Tibial artery (tissue), 4 donors: ENCODE data around the gene RBBP6.

Experiments used
- DNase-seq, 2 donors: peaks; one replicate each; pipeline ENCODE4 v3.0.0-alpha.2; 2019
- H3K27ac ChIP-seq, 2 donors: fragments of 200-600 bp; sonication (generic) in 1 of 2; 1 replicate in 1 of 2; 2 replicates in 1 of 2; pipeline ENCODE4 v1.5.1; 2018 to 2019; ENCODE audit warnings: mild to moderate bottlenecking in 1 of 2
- H3K27me3 ChIP-seq, 2 donors: fragments of 200-600 bp; sonication (generic) in 1 of 2; one replicate each; pipeline versions ENCODE4 v1.5.1 to v1.6.0; 2016 to 2019
- H3K36me3 ChIP-seq, 3 donors: fragments of 200-600 bp; sonication (generic) in 2 of 3; one replicate each; pipeline ENCODE4 v1.5.1; 2016 to 2019; ENCODE audit warnings: mild to moderate bottlenecking in 2 of 3
- H3K4me1 ChIP-seq, 4 donors: fragments of 200-600 bp; sonication (generic) in 2 of 4; 1 replicate in 3 of 4; 2 replicates in 1 of 4; pipeline ENCODE4 v1.5.1; 2016 to 2019
- H3K4me3 ChIP-seq, 2 donors: fragments of 200-600 bp; sonication (generic) in 1 of 2; 1 replicate in 1 of 2; 2 replicates in 1 of 2; pipeline ENCODE4 v1.5.1; 2018 to 2019; ENCODE audit warnings: mild to moderate bottlenecking in 2 of 2
- H3K9me3 ChIP-seq, 3 donors: fragments of 200-600 bp; sonication (generic) in 1 of 3; one replicate each; pipeline ENCODE4 v1.5.1; 2016 to 2019
- CTCF ChIP-seq, 2 experiments: fragments of 200-600 bp in 1 of 2; fragments of 450-650 bp in 1 of 2; IDR thresholded peaks; one replicate each; pipeline ENCODE4 v1.5.1; 2017 to 2019; ENCODE audit warnings: antibody characterized with exemption in 2 of 2, mild to moderate bottlenecking in 1 of 2, moderate library complexity in 1 of 2
- intact Hi-C: fragments of 100-400 bp; cut with DNase I; formaldehyde crosslinking; loops from one replicate; pipeline ENCODE4 v1.15.0; 2023; ENCODE audit warnings: low total_unique reads

RBBP6 gene

DNA sequence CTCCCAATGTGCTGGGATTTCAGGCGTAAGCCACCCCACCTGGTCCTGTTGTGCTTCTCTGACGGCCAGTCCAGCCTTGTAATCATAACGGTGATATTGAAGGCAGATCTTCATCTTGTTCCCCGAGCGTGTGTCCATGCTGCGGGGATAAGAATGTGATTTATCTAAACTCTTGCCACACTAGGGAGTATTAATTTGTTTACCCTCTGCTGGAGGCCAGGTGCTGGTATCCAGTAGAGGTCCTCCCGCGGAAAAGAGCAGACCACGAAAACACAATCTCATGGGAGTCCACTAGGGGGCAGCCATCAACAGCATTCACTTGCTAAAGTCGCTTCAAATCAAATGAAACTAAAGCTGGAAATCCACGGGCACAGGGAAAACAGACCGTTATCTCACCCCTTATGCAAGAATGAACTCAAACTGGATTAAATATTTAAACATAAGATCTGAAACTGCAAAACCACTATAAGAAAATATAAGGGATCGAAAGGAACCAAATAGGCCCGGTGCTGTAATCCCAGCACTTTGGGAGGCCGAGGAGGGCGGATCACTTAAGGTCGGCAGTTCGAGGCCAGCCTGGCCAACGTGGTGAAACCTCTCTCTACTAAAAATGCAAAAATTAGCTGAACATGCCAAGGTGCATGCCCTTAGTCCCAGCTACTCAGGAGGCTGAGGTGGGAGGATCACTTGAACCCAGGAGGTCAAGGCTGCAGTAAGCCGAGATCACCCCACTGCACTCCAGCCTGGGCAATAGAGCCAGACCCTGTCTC lies 22.3 kb upstream of the RBBP6 start:
- peak; percentile 81 to 88 for DNase-seq
- H3K27me3 ChIP-seq: no peaks in the 10 kb centered on the region
- H3K27ac ChIP-seq: peak overlapping the region in 1 of 2 donors; percentile 61
- peak; percentile 82 to 83 for TF ChIP-seq CTCF (IDR thresholded peaks at IDR 0.05)
- H3K36me3 ChIP-seq: no peaks in the 10 kb centered on the region
- H3K4me3 ChIP-seq: peak overlapping the region; percentile 17 to 22
- intact Hi-C loops: no loop called here
- H3K9me3 ChIP-seq: no peaks in the 10 kb centered on the region
- H3K4me1 ChIP-seq: peaks cover 0 to 5% (median 0%) of the 10 kb centered on the region in 4 donors

GRCh38 chr16:24518498-24518897 lies 20.9 kb upstream of the RBBP6 start:
- H3K27me3 ChIP-seq: no peaks in the 10 kb centered on the region
- no peak overlapping the region for H3K4me3 ChIP-seq
- no peak overlapping the region for H3K27ac ChIP-seq
- no peak for TF ChIP-seq CTCF (IDR thresholded peaks at IDR 0.05)
- no peak for DNase-seq
- peaks cover 0 to 5% (median 0%) of the 10 kb centered on the region in 4 donors for H3K4me1 ChIP-seq
- no peaks in the 10 kb centered on the region for H3K36me3 ChIP-seq
- H3K9me3 ChIP-seq: no peaks in the 10 kb centered on the region
- intact Hi-C loops: no loop called here

- Histone ChIP-seq H3K36me3 (no peaks in the 10 kb centered on the region), H3K27me3 (no peaks in the 10 kb centered on the region), H3K27ac (no peak overlapping the region), H3K9me3 (no peaks in the 10 kb centered on the region), H3K4me3 (no peak overlapping the region), H3K4me1 (peaks cover 0 to 5% (median under 1%) of the 10 kb centered on the region in 4 donors)
- TF ChIP-seq CTCF (IDR thresholded peaks at IDR 0.05): no peak
- no peak for DNase-seq
- intact Hi-C loops: no loop called here
Observed at GRCh38 chr16:24520983-24521382, 18.4 kb upstream of the RBBP6 start.

DNA sequence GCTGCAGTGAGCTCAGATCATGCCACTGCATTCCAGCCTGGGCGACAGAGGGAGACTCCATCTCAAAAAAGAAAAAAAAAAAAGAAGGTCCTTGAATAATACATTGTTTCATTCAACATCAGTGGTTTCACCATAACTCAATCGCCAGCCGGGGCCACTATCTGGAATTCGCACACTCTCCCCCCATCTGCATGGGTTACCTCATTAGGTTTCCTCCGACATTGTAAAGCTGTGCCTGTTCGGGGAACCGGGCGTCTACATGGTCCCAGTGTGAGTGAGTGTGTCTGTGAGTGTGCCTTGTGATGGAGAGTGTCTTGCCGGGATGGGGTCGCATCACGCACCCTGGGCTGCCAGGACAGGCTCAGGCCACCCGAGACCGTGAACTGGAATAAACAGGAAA lies 16.6 kb upstream of the RBBP6 start:
- no peaks in the 10 kb centered on the region for H3K36me3 ChIP-seq
- intact Hi-C loops: no loop called here
- peak in 1 of 2 donors; percentile 39 for DNase-seq
- no peaks in the 10 kb centered on the region for H3K27me3 ChIP-seq
- peaks cover 0 to 6% (median 0%) of the 10 kb centered on the region in 4 donors for H3K4me1 ChIP-seq
- H3K27ac ChIP-seq: no peak overlapping the region
- no peaks in the 10 kb centered on the region for H3K9me3 ChIP-seq
- H3K4me3 ChIP-seq: no peak overlapping the region
- no peak for TF ChIP-seq CTCF (IDR thresholded peaks at IDR 0.05)

GRCh38 chr16:24523569-24523968 lies 15.8 kb upstream of the RBBP6 start:
- Histone ChIP-seq H3K9me3 (no peaks in the 10 kb centered on the region), H3K4me3 (no peak overlapping the region), H3K27ac (no peak overlapping the region), H3K36me3 (no peaks in the 10 kb centered on the region), H3K27me3 (no peaks in the 10 kb centered on the region), H3K4me1 (peaks cover 0 to 6% (median 0%) of the 10 kb centered on the region in 4 donors)
- intact Hi-C loops: no loop called here
- TF ChIP-seq CTCF (IDR thresholded peaks at IDR 0.05): no peak
- DNase-seq: no peak
